PFSK-1 (cell line): ENCODE data around the gene DOCK4.

ENCODE experiments used
- FOXP2 ChIP-seq: optimal IDR thresholded peaks from 2 replicates; pipeline ENCODE3; 2011; ENCODE audit warnings: borderline replicate concordance, control low read depth, inconsistent platforms; ENCODE audit not compliant: insufficient read depth; ENCODE audit errors: extremely low read length, extremely low read depth
- POLR2AphosphoS5 ChIP-seq: IDR thresholded peaks from 2 replicates; pipeline ENCODE4 v1.6.1; 2012; ENCODE audit warnings: low read depth, mild to moderate bottlenecking, control low read depth, low read length, moderate library complexity
- SIN3A ChIP-seq: IDR thresholded peaks from 2 replicates; pipeline ENCODE4 v1.6.1; 2012; ENCODE audit warnings: mild to moderate bottlenecking, low read length, moderate library complexity, borderline replicate concordance; ENCODE audit not compliant: insufficient read depth
- TAF1 ChIP-seq: IDR thresholded peaks from 2 replicates; pipeline ENCODE4 v1.6.1; 2012; ENCODE audit warnings: low read length, control low read depth, borderline replicate concordance; ENCODE audit not compliant: insufficient read depth
- TF ChIP-seq, protein P1 (sequence below), 2 experiments: IDR thresholded peaks; 2 replicates each; pipeline versions ENCODE4 v1.6.1 to v1.8.0; 2011 to 2012; ENCODE audit warnings: low read depth in 2 of 2, low read length in 2 of 2, control low read depth in 1 of 2, inconsistent platforms in 1 of 2, mild to moderate bottlenecking in 1 of 2, moderate library complexity in 1 of 2; ENCODE audit not compliant: insufficient read depth in 1 of 2

DOCK4 gene

DNA sequence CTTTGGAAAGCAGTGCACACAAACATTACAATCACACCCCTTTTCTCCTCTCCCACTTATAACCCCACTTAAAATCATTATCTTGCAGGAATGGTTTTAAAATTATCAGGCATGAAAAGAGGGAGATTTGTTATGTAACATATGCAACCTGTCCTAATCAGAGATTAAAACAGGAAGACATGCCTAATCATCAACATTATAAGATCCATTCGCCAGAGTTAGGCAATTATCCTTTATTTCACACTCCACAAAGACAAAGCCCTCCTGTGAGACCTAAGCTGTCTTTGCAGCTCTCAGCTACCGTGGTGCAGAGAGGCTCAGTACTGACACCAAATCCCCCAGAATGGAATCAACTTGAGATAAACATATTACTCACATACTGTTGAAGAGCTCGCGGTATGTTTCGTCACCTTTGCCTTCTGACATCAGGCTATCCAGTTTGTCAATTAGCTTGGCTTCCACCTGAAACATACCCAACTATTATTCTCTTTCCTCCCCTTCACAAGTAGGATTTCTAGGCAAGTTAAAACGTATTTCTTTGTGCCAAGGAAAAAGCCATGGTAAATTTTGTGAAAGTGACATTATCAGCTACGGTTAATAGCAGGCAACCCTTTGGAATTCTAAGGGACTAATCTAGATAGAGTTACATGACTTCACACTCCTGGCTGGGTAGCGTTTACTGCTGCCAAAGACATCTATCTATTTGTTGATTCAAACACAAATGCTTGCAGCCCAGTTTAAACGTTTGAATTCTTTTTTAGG, 417.7 kb downstream of the DOCK4 start:
- TF ChIP-seq SIN3A (no peak), POLR2AphosphoS5 (no peak), FOXP2 (no peak), TAF1 (no peak)
- TF ChIP-seq, protein P1, sequence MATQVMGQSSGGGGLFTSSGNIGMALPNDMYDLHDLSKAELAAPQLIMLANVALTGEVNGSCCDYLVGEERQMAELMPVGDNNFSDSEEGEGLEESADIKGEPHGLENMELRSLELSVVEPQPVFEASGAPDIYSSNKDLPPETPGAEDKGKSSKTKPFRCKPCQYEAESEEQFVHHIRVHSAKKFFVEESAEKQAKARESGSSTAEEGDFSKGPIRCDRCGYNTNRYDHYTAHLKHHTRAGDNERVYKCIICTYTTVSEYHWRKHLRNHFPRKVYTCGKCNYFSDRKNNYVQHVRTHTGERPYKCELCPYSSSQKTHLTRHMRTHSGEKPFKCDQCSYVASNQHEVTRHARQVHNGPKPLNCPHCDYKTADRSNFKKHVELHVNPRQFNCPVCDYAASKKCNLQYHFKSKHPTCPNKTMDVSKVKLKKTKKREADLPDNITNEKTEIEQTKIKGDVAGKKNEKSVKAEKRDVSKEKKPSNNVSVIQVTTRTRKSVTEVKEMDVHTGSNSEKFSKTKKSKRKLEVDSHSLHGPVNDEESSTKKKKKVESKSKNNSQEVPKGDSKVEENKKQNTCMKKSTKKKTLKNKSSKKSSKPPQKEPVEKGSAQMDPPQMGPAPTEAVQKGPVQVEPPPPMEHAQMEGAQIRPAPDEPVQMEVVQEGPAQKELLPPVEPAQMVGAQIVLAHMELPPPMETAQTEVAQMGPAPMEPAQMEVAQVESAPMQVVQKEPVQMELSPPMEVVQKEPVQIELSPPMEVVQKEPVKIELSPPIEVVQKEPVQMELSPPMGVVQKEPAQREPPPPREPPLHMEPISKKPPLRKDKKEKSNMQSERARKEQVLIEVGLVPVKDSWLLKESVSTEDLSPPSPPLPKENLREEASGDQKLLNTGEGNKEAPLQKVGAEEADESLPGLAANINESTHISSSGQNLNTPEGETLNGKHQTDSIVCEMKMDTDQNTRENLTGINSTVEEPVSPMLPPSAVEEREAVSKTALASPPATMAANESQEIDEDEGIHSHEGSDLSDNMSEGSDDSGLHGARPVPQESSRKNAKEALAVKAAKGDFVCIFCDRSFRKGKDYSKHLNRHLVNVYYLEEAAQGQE (IDR thresholded peaks at IDR 0.05; ENCODE audit: insufficient read depth in 1 of 2, low read depth in 2 of 2, low read length in 2 of 2) = no peak

DNA sequence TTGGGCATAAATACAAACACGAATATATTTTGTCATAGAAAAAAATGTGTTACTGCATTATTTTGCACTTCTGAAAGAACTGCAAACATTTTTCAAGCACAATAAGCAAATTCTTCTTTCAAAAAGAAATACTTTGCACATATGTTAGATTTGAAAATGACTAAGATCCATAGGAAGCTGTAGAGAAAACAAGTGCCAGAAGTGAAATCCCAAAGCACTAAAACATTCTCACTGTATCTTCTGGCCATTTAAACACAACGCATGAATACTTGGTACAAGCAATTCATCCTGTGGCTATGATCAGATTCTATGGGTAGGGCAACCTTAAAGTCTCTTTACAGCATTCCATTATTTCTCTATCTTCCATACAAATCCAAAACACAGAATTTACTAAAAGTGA, 418.5 kb downstream of the DOCK4 start:
- TF ChIP-seq SIN3A (no peak), TAF1 (no peak), POLR2AphosphoS5 (no peak), FOXP2 (no peak)
- TF ChIP-seq, protein P1 (IDR thresholded peaks at IDR 0.05; ENCODE audit: insufficient read depth in 1 of 2, low read depth in 2 of 2, low read length in 2 of 2) = no peak

DNA sequence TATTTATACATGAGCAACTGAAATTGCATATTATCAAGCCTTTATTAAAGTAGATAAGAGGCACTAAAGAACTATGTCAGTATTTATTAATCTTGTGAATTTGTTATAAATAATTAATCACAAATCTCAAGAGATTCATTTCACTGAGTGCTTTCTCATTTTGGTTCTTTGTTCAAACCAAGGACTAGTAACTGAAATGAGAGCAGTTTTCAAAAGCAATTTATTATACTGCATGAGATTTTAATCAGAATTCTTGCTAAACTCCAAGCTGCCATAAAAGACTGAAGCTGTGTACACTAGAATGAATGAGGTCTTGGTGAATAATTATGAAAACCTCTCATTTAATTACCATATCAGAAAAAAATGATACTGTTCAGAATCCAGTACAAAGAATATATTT, 419.1 kb downstream of the DOCK4 start:
- TF ChIP-seq FOXP2 (no peak), SIN3A (no peak), TAF1 (no peak), POLR2AphosphoS5 (no peak)
- TF ChIP-seq, protein P1 (IDR thresholded peaks at IDR 0.05; ENCODE audit: insufficient read depth in 1 of 2, low read depth in 2 of 2, low read length in 2 of 2) = no peak

DNA sequence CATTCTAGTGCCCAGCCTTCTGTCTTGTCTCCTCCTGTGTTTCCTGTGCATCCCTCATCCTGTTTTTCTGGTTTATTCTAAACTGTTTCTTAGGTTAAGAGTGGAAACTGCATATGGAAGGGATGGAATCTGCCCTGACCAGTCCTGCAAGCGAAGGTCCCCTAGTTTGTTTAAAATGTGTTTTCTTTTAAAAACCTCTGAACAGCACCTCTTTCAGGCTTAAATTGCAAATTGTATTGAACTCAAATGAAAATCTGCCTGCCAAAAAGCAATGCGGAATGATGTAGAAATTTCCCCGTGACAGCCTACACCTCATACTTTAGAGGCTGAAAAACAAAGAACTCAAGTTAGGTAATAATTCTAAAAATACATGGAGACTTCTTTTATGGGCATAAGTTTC, 421.1 kb downstream of the DOCK4 start:
- TF ChIP-seq FOXP2 = no peak

DNA sequence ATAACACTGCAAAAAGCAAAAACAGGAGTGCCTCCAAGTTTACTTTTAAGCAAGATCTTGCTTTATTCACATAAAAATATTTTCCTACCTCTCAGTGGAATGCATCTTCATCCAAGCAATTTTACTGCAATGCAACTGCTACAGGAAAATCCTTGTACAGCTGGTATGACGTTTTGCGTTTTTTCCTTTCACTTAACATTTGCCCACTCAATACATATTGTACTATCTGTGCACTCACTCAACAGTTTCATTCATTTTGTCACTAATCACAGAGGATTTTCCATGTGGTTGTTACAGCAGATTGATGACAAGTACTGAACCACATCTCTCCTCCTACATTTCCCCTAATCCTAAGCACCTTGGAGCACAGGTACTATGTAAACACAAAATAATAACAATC, 421.9 kb downstream of the DOCK4 start:
- no peak for TF ChIP-seq FOXP2
- no peak for TF ChIP-seq SIN3A
- TF ChIP-seq, protein P1 (IDR thresholded peaks at IDR 0.05; ENCODE audit: insufficient read depth in 1 of 2, low read depth in 2 of 2, low read length in 2 of 2) = no peak
- no peak for TF ChIP-seq TAF1
- no peak for TF ChIP-seq POLR2AphosphoS5
